HepG2 (cell line): ENCODE data around the gene SLA2. TPM values are rescaled to one million over a fixed set of nuclear protein-coding genes. Genes with fewer than 3 reads are reported as not detected.

ENCODE experiments used
- AHDC1 ChIP-seq: sonication (generic); formaldehyde crosslinking; IDR thresholded peaks from 2 replicates; pipeline ENCODE4 v1.5.1; 2020; ENCODE audit warnings: mild to moderate bottlenecking, missing genetic modification reagents, borderline replicate concordance
- GATAD1 ChIP-seq: IDR thresholded peaks from 2 replicates; pipeline ENCODE4 v1.6.1; 2016; ENCODE audit warnings: missing genetic modification reagents, missing compliant biosample characterization
- GFI1 ChIP-seq: sonication (generic); formaldehyde crosslinking; IDR thresholded peaks from 2 replicates; pipeline ENCODE4 v1.5.0; 2020; ENCODE audit warnings: missing genetic modification reagents, mild to moderate bottlenecking, borderline replicate concordance
- GTF3A ChIP-seq: sonication (generic); formaldehyde crosslinking; conservative IDR thresholded peaks from 2 replicates; pipeline ENCODE4 v1.4.0; 2020; ENCODE audit warnings: mild to moderate bottlenecking, missing genetic modification reagents
- HNF4G ChIP-seq, 2 experiments: sonication (generic) in 1 of 2; formaldehyde crosslinking in 1 of 2; IDR thresholded peaks; 2 replicates each; pipeline versions ENCODE4 v1.4.0 to v1.6.1; 2011 to 2020; ENCODE audit warnings: borderline replicate concordance in 2 of 2, low read depth in 2 of 2, mild to moderate bottlenecking in 2 of 2, low read length in 1 of 2, missing genetic modification reagents in 1 of 2, moderate library complexity in 1 of 2
- HNRNPH1 ChIP-seq: fragments of 200-400 bp; formaldehyde crosslinking; optimal IDR thresholded peaks from 2 replicates; pipeline ENCODE3; 2017; ENCODE audit warnings: mild to moderate bottlenecking, low read depth, low read length
- KDM5A ChIP-seq: fragments of 200-600 bp; sonication (generic); IDR thresholded peaks from 2 replicates; pipeline ENCODE4 v1.7.0; 2018; ENCODE audit warnings: antibody characterized with exemption, mild to moderate bottlenecking, low read length, borderline replicate concordance
- KDM5B ChIP-seq: sonication (generic); formaldehyde crosslinking; IDR thresholded peaks from 2 replicates; pipeline ENCODE4 v1.4.0; 2020; ENCODE audit warnings: missing genetic modification reagents, mild to moderate bottlenecking, borderline replicate concordance
- MLXIP ChIP-seq: sonication (generic); formaldehyde crosslinking; IDR thresholded peaks from 2 replicates; pipeline ENCODE4 v1.9.0; 2021; ENCODE audit warnings: missing genetic modification reagents, borderline replicate concordance
- MXD1 ChIP-seq: sonication (generic); formaldehyde crosslinking; IDR thresholded peaks from 2 replicates; pipeline ENCODE4 v1.4.0; 2020; ENCODE audit warnings: mild to moderate bottlenecking, missing genetic modification reagents
- SKIL ChIP-seq: sonication (generic); formaldehyde crosslinking; IDR thresholded peaks from 2 replicates; pipeline ENCODE4 v1.8.0; 2022; ENCODE audit warnings: missing genetic modification reagents, mild to moderate bottlenecking, moderate library complexity, borderline replicate concordance
- ZC3H4 ChIP-seq: sonication (generic); formaldehyde crosslinking; IDR thresholded peaks from 2 replicates; pipeline ENCODE4 v1.4.0; 2020; ENCODE audit warnings: missing genetic modification reagents, borderline replicate concordance
- ZFP37 ChIP-seq: sonication (generic); formaldehyde crosslinking; IDR thresholded peaks from 2 replicates; pipeline ENCODE4 v1.4.0; 2020; ENCODE audit warnings: missing genetic modification reagents, borderline replicate concordance
- ZNF20 ChIP-seq: sonication (generic); formaldehyde crosslinking; IDR thresholded peaks from 2 replicates; pipeline ENCODE4 v1.4.0; 2020; ENCODE audit warnings: mild to moderate bottlenecking, moderate library complexity, missing genetic modification reagents
- ZNF3 ChIP-seq: IDR thresholded peaks from 2 replicates; pipeline ENCODE4 v1.7.0; 2017; ENCODE audit warnings: inconsistent platforms
- ZNF335 ChIP-seq: sonication (generic); formaldehyde crosslinking; IDR thresholded peaks from 2 replicates; pipeline ENCODE4 v1.4.0; 2020; ENCODE audit warnings: missing genetic modification reagents
- polyA plus RNA-seq, 8 experiments: library from polyadenylated mRNA; depleted of rRNA in 3 of 8; stranded (reverse) in 7 of 8; unstranded in 1 of 8; fragments of >200 nt; fragmentation: Illumina TruSeq in 4 of 8; extraction: Trizol in 4 of 8; gene quantifications; 2 replicates each; pipeline versions ENCODE4 v1.2.1 to v1.2.3, GENCODE V29; 2011 to 2016; ENCODE audit warnings: low read depth in 4 of 8, missing spikeins in 1 of 8, mixed read lengths in 1 of 8; ENCODE audit not compliant: insufficient read depth in 1 of 8
- total RNA-seq, 5 experiments: library from RNA; depleted of rRNA; stranded (reverse); fragments of >200 nt; fragmentation: Illumina TruSeq; extraction: Trizol; gene quantifications; 2 replicates each; pipeline ENCODE4 v1.2.3, GENCODE V29; 2016; ENCODE audit warnings: low read depth in 1 of 5

The SLA2 gene
- total and polyA plus RNA-seq, 2 of the 13 experiments (the other 11 are each of a cell fraction or from before 2014, with no cell fraction given) = 1.6 to 3.6 TPM

GRCh38 chr20:36574366-36575135 is 71.4 kb downstream of the SLA2 start (continued):
- no peak for TF ChIP-seq MLXIP (CRISPR knock-in tag)
- no peak for TF ChIP-seq HNRNPH1
- TF ChIP-seq HNF4G (IDR thresholded peaks at IDR 0.05; ENCODE audit: borderline replicate concordance, low read depth, low read length) = no peak
- no peak for TF ChIP-seq HNF4G (CRISPR knock-in tag; IDR thresholded peaks at IDR 0.05; ENCODE audit: borderline replicate concordance, low read depth)
- 0 out of 2 replicates have a peak, but pooled peaks have one; percentile 30 for TF ChIP-seq KDM5A
- TF ChIP-seq KDM5B (CRISPR knock-in tag) = peak; percentile 97
- TF ChIP-seq ZNF3 (CRISPR knock-in tag) = no peak
- peak; percentile 88 for TF ChIP-seq ZNF20 (CRISPR knock-in tag)
- peak; percentile 32 for TF ChIP-seq GATAD1 (CRISPR knock-in tag)
- peak; percentile 98 for TF ChIP-seq MXD1 (CRISPR knock-in tag)
- peak; percentile 13; the same call in 1 of the 2 replicates for TF ChIP-seq ZFP37 (CRISPR knock-in tag)
- TF ChIP-seq AHDC1 (CRISPR knock-in tag) = 0 out of 2 replicates have a peak, but pooled peaks have one; percentile 29
- no peak for TF ChIP-seq ZNF335 (CRISPR knock-in tag)
- TF ChIP-seq GFI1 (CRISPR knock-in tag) = no peak; the same call in 1 of the 2 replicates
- TF ChIP-seq SKIL (CRISPR knock-in tag) = peak; percentile 46; the same call in 1 of the 2 replicates
- no peak for TF ChIP-seq GTF3A (CRISPR knock-in tag)
- TF ChIP-seq ZC3H4 (CRISPR knock-in tag) = no peak
